ENCODE results near the gene SLC27A5.

DNA sequence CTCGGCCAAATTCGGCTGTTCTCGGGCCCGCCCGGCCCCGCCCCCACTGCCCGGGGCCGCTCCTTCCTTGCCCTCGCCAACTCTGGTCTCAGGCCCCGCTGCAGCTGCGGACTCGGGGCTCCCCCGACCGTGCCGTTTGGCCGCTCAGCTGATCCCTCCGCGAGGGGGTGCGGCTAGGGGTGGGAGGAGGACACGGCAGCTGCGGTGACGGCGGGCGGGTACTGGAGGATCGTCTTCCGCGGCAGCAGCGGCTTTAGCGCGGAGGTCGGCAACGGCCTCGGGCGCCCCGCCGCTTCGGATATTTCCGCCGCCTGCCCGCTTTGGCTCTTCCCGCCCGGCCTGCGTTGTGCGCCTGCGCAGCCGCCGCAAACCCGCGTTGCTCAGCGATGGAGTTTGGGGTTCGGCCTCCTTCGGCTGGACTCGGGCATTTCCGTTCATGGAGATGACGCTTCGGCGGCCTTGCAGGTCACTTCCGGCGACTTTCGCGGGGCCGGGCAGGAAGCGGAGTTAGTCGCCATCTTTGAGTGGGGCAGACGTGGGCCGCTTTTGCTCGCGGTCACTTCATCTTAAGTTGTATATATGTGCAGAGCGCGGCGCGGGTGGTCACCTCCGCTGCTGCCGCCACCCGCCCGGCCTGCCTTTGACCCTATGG, 47.0 kb upstream of the SLC27A5 start:
- TF ChIP-seq, protein P1, sequence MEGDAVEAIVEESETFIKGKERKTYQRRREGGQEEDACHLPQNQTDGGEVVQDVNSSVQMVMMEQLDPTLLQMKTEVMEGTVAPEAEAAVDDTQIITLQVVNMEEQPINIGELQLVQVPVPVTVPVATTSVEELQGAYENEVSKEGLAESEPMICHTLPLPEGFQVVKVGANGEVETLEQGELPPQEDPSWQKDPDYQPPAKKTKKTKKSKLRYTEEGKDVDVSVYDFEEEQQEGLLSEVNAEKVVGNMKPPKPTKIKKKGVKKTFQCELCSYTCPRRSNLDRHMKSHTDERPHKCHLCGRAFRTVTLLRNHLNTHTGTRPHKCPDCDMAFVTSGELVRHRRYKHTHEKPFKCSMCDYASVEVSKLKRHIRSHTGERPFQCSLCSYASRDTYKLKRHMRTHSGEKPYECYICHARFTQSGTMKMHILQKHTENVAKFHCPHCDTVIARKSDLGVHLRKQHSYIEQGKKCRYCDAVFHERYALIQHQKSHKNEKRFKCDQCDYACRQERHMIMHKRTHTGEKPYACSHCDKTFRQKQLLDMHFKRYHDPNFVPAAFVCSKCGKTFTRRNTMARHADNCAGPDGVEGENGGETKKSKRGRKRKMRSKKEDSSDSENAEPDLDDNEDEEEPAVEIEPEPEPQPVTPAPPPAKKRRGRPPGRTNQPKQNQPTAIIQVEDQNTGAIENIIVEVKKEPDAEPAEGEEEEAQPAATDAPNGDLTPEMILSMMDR (IDR thresholded peaks at IDR 0.05), result peak in 1 of 3 experiments; percentile 1
- no peak for TF ChIP-seq POLR2A (IDR thresholded peaks at IDR 0.05)

Data from testis (tissue), 2 donors.